CD14-positive monocyte (primary cell): ENCODE results near the gene BRMS1. TPM values are rescaled to one million over a fixed set of nuclear protein-coding genes. Genes with fewer than 3 reads are reported as not detected.

Experiments used
- DNase-seq, 3 donors: peaks; one replicate each; pipeline ENCODE4 v3.0.0-alpha.2; 2011 to 2022
- H2AFZ ChIP-seq: 2 replicates; pipeline ENCODE4 v1.6.0; 2012; ENCODE audit warnings: mild to moderate bottlenecking, low read depth, low read length, inconsistent platforms; ENCODE audit not compliant: insufficient read depth, poor library complexity, severe bottlenecking
- H3K27ac ChIP-seq, 2 donors: 1 replicate in 1 of 2; 2 replicates in 1 of 2; pipeline ENCODE4 v1.5.1; 2012 to 2013; ENCODE audit warnings: low read length in 2 of 2, control low read depth in 1 of 2, inconsistent platforms in 1 of 2, low read depth in 1 of 2, mild to moderate bottlenecking in 1 of 2
- H3K27me3 ChIP-seq, 2 donors: one replicate each; pipeline versions ENCODE4 v1.6.0 to v1.6.1; 2011 to 2013; ENCODE audit warnings: low read length in 2 of 2; ENCODE audit not compliant: control insufficient read depth in 2 of 2, insufficient read depth in 2 of 2
- H3K36me3 ChIP-seq, 2 donors: replicated peaks in 1 of 2; 1 replicate in 1 of 2; 2 replicates in 1 of 2; pipeline versions ENCODE4 v1.5.1 to v1.6.1; 2012 to 2013; ENCODE audit warnings: low read length in 2 of 2, control low read depth in 1 of 2, inconsistent platforms in 1 of 2, mild to moderate bottlenecking in 1 of 2; ENCODE audit not compliant: insufficient read depth in 2 of 2, control insufficient read depth in 1 of 2
- H3K4me1 ChIP-seq, 2 donors: 1 replicate in 1 of 2; 2 replicates in 1 of 2; pipeline versions ENCODE4 v1.5.1 to v1.6.1; 2012 to 2013; ENCODE audit warnings: low read length in 2 of 2, control low read depth in 1 of 2, inconsistent platforms in 1 of 2, mild to moderate bottlenecking in 1 of 2, moderate library complexity in 1 of 2; ENCODE audit not compliant: insufficient read depth in 2 of 2, control insufficient read depth in 1 of 2
- H3K4me2 ChIP-seq: replicated peaks from 2 replicates; pipeline ENCODE3; 2012; ENCODE audit warnings: low read length, moderate library complexity, mild to moderate bottlenecking; ENCODE audit not compliant: poor library complexity, severe bottlenecking; ENCODE audit errors: extremely low read depth
- H3K4me3 ChIP-seq, 3 experiments: fragments of 200-600 bp in 1 of 3; sonication (generic) in 1 of 3; replicated peaks in 1 of 3; 1 replicate in 2 of 3; 2 replicates in 1 of 3; pipeline ENCODE4 v1.5.1; 2011 to 2013; ENCODE audit warnings: low read length in 3 of 3, mild to moderate bottlenecking in 3 of 3, control low read depth in 2 of 3, low read depth in 2 of 3, inconsistent platforms in 1 of 3, moderate library complexity in 1 of 3
- H3K79me2 ChIP-seq: 2 replicates; pipeline ENCODE4 v1.6.0; 2012; ENCODE audit warnings: mild to moderate bottlenecking, control low read depth, inconsistent platforms, low read length, moderate library complexity; ENCODE audit not compliant: insufficient read depth
- H3K9ac ChIP-seq: 2 replicates; pipeline ENCODE4 v1.6.0; 2017; ENCODE audit warnings: low read length, mild to moderate bottlenecking; ENCODE audit not compliant: insufficient read depth, poor library complexity, severe bottlenecking
- H3K9me3 ChIP-seq, 2 donors: replicated peaks in 1 of 2; 1 replicate in 1 of 2; 2 replicates in 1 of 2; pipeline versions ENCODE4 v1.5.1 to v1.6.1; 2012 to 2013; ENCODE audit warnings: low read length in 2 of 2, control low read depth in 1 of 2; ENCODE audit not compliant: control insufficient read depth in 1 of 2, insufficient read depth in 1 of 2
- H4K20me1 ChIP-seq: 2 replicates; pipeline ENCODE4 v1.6.0; 2012; ENCODE audit warnings: mild to moderate bottlenecking, low read length, control low read depth, moderate library complexity; ENCODE audit not compliant: insufficient read depth
- H3K27ac Mint-ChIP-seq, 7 donors: one replicate each; pipeline ENCODE4 v1.8.0; 2020; ENCODE audit warnings: mild to moderate bottlenecking in 7 of 7, mixed read lengths in 7 of 7, moderate library complexity in 6 of 7, inconsistent platforms in 2 of 7
- H3K27me3 Mint-ChIP-seq, 3 donors: one replicate each; pipeline ENCODE4 v1.8.0; 2021 to 2022; ENCODE audit warnings: low read depth in 3 of 3, mild to moderate bottlenecking in 3 of 3, mixed read lengths in 3 of 3, moderate library complexity in 3 of 3, inconsistent platforms in 1 of 3
- H3K36me3 Mint-ChIP-seq, 2 donors: one replicate each; pipeline ENCODE4 v1.8.0; 2020; ENCODE audit warnings: mixed read lengths in 2 of 2, inconsistent platforms in 1 of 2, mild to moderate bottlenecking in 1 of 2
- H3K4me1 Mint-ChIP-seq: one replicate; pipeline ENCODE4 v1.8.0; 2020; ENCODE audit warnings: mild to moderate bottlenecking, mixed read lengths
- H3K4me3 Mint-ChIP-seq, 2 donors: one replicate each; pipeline ENCODE4 v1.8.0; 2020; ENCODE audit warnings: mild to moderate bottlenecking in 2 of 2, mixed read lengths in 2 of 2, moderate library complexity in 1 of 2
- H3K9me3 Mint-ChIP-seq, 7 donors: one replicate each; pipeline ENCODE4 v1.8.0; 2020 to 2022; ENCODE audit warnings: mixed read lengths in 7 of 7, mild to moderate bottlenecking in 6 of 7, moderate library complexity in 6 of 7, inconsistent platforms in 2 of 7
- WGBS: methylation state at CpG from one replicate; pipeline ENCODE4 v1.1.5; 2013; ENCODE audit warnings: missing lambda C conversion rate; ENCODE audit not compliant: insufficient coverage; 5-methylcytosine and 5-hydroxymethylcytosine counted together
- intact Hi-C, 2 donors: fragments of 100-400 bp; cut with micrococcal nuclease; formaldehyde crosslinking; loops; one replicate each; pipeline versions ENCODE4 v1.15.0 to v1.15.1; 2023
- polyA plus RNA-seq, 3 donors: library from polyadenylated mRNA; depleted of rRNA in 1 of 3; unstranded in 2 of 3; stranded (reverse) in 1 of 3; fragments of 300-500 nt in 2 of 3; fragments of >200 nt in 1 of 3; fragmentation: Illumina TruSeq in 2 of 3; gene quantifications; 1 replicate in 2 of 3; 2 replicates in 1 of 3; pipeline ENCODE4 v1.2.3, GENCODE V29; 2012 to 2021
- TF ChIP-seq, protein P1 (sequence below): fragments of 200-600 bp; IDR thresholded peaks from one replicate; pipeline ENCODE4 v1.8.0; 2022; ENCODE audit warnings: antibody characterized with exemption, mild to moderate bottlenecking

BRMS1 gene
- polyA plus RNA-seq, 3 donors, result 49.0 to 65.2 (median 62.0) TPM

DNA sequence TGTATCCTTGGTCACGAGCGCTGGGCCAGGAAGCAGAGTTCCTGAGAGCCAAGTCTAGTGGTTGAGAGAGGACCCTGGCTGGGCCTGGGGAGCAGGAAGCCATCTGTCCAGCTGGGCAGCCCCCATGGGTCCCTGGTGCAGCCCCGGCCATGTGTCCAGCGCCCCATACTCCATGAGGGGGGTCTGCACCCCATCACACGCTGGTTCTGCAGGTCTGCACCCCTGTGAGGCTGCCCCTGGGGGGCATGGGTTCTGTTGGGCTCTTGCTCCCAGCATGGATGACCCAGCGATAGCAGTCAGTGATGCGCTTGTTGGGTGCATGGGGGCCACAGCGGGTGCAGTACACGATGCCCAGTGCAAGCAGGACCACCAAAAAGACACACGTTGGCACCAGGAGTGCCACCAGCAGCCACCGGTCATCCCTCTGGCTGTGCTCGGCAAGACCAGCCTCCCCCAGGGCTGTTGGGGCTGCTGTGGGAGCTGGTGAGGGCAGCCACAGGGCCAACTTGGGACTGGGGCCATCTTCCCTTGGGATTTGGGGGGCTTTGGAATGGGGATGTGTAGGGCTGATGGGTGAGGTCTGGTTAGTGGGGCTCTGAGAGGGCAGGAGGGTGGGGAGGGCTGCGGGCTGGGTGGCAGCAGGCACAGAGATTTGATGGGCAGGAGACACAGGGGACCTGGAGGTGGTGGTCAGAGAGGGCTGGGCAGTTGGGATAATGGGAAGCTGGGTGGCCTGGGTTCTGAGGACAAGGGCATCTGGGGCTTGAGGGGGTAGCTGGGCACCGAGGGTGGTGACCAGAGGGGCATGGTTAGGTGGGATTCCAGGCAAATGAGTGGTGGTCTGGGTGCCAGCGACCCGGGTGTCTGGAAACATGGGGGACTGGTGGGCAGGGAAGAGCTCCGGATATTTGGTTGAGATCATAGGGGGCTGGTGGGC lies 30.1 kb downstream of the BRMS1 start:
- Histone ChIP-seq H3K79me2 (no peaks in the 10 kb centered on the region), H3K9me3 (no peaks in the 10 kb centered on the region), H3K27me3 (no peaks in the 10 kb centered on the region), H3K27ac (no peak overlapping the region), H3K36me3 (no peaks in the 10 kb centered on the region), H2AFZ (no peak overlapping the region), H3K4me2 (no peak overlapping the region), H3K4me3 (no peak overlapping the region), H4K20me1 (no peaks in the 10 kb centered on the region), H3K4me1 (peaks cover 55 to 66% of the 10 kb centered on the region in 2 donors), H3K9ac (no peak overlapping the region)
- 95% methylated on average over 16 of the region's 17 CpGs for WGBS
- Mint-ChIP-seq H3K27ac (peak overlapping the region in 3 of 7 donors; percentile 35 to 87 (median 52)), H3K27me3 (peaks cover 3 to 17% (median 15%) of the 10 kb centered on the region in 3 donors), H3K36me3 (peaks cover 0 to 2% of the 10 kb centered on the region in 2 donors), H3K4me1 (peaks cover 48% of the 10 kb centered on the region), H3K4me3 (peak overlapping the region in 1 of 2 donors; percentile 31), H3K9me3 (peaks cover 0 to 2% (median 0%) of the 10 kb centered on the region in 7 donors)
- TF ChIP-seq, protein P1, sequence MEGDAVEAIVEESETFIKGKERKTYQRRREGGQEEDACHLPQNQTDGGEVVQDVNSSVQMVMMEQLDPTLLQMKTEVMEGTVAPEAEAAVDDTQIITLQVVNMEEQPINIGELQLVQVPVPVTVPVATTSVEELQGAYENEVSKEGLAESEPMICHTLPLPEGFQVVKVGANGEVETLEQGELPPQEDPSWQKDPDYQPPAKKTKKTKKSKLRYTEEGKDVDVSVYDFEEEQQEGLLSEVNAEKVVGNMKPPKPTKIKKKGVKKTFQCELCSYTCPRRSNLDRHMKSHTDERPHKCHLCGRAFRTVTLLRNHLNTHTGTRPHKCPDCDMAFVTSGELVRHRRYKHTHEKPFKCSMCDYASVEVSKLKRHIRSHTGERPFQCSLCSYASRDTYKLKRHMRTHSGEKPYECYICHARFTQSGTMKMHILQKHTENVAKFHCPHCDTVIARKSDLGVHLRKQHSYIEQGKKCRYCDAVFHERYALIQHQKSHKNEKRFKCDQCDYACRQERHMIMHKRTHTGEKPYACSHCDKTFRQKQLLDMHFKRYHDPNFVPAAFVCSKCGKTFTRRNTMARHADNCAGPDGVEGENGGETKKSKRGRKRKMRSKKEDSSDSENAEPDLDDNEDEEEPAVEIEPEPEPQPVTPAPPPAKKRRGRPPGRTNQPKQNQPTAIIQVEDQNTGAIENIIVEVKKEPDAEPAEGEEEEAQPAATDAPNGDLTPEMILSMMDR, result no peak
- intact Hi-C loops, result loop anchor here in 1 of 2 donors (10.0 kb wide), 1 partner anchor 70 kb away; no protein-coding TSS in a partner anchor
- DNase-seq, result no peak

DNA sequence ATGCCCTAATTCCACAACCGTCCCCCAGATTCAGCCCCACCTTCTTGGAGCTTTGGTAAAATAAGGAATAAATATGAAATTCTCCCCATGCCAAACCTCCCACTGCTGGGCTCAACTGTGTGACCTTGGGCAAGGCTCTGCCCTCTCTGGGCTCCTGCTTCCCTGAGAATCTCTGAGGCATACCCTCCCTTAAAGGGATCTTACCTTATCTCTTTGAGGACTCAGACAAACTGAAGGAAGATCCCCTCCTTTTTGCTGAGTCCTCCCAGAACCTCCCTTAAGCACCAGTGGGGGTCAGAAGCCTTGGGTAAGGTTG lies 30.8 kb downstream of the BRMS1 start:
- no peak overlapping the region for H3K4me2 ChIP-seq
- DNase-seq, result no peak

More for the DNA sequence above, 30.8 kb downstream of the BRMS1 start:
- Histone ChIP-seq H3K79me2 (no peaks in the 10 kb centered on the region), H3K36me3 (no peaks in the 10 kb centered on the region), H3K4me1 (peaks cover 52 to 63% of the 10 kb centered on the region in 2 donors), H4K20me1 (no peaks in the 10 kb centered on the region), H3K27me3 (no peaks in the 10 kb centered on the region), H3K9me3 (no peaks in the 10 kb centered on the region), H3K27ac (no peak overlapping the region), H3K9ac (no peak overlapping the region), H3K4me3 (no peak overlapping the region), H2AFZ (no peak overlapping the region)
- TF ChIP-seq, protein P1, result no peak
- intact Hi-C loops, result loop anchor here in 1 of 2 donors (10.0 kb wide), 1 partner anchor 71 kb away; no protein-coding TSS in a partner anchor
- Mint-ChIP-seq H3K27ac (no peak overlapping the region), H3K36me3 (peaks cover 0 to 2% of the 10 kb centered on the region in 2 donors), H3K4me1 (peaks cover 46% of the 10 kb centered on the region), H3K9me3 (peaks cover 0 to 2% (median 0%) of the 10 kb centered on the region in 7 donors), H3K27me3 (peaks cover 4 to 18% (median 15%) of the 10 kb centered on the region in 3 donors), H3K4me3 (no peak overlapping the region)
- WGBS, result no CpG with 5 or more reads among the region's 1 CpG
